Naive thymus-derived CD4-positive, alpha-beta T cell (primary cell): ENCODE data around the gene PEX14. TPM values are rescaled to one million over a fixed set of nuclear protein-coding genes. Genes with fewer than 3 reads are reported as not detected.

Experiments
- ATAC-seq: fragments of 150-1000 bp; cut with Tn5 transposase; 2 replicates; pipeline ENCODE4 v1.10.0; 2021; ENCODE audit warnings: mild to moderate bottlenecking, moderate library complexity
- CTCF ChIA-PET: fragments of 350-600 bp; sonication (Branson Sonifier 250); formaldehyde crosslinking; loops from one replicate; lab custom pipeline; 2021; ENCODE audit warnings: antibody characterized with exemption; lab: Charles Lee
- POLR2A ChIA-PET: fragments of 350-600 bp; sonication (Branson Sonifier 250); formaldehyde crosslinking; loops from one replicate; lab custom pipeline; 2021; ENCODE audit warnings: antibody characterized with exemption, inconsistent platforms; lab: Charles Lee
- DNase-seq, 9 donors: peaks; one replicate each; pipeline versions ENCODE4 v3.0.0 to v3.0.0-alpha.2; 2020 to 2022; ENCODE audit warnings: mixed read lengths in 1 of 9
- H3K27ac ChIP-seq: one replicate; pipeline ENCODE4 v1.7.0; 2013; ENCODE audit warnings: mild to moderate bottlenecking, low read depth, low read length, moderate library complexity
- H3K27me3 ChIP-seq, 2 donors: one replicate each; pipeline ENCODE4 v1.7.0; 2013; ENCODE audit warnings: low read length in 2 of 2, mild to moderate bottlenecking in 2 of 2, moderate library complexity in 2 of 2; ENCODE audit not compliant: control insufficient read depth in 2 of 2, insufficient read depth in 2 of 2
- H3K36me3 ChIP-seq, 3 experiments: 1 replicate in 2 of 3; 2 replicates in 1 of 3; pipeline ENCODE4 v1.7.0; 2013; ENCODE audit warnings: low read length in 3 of 3, mild to moderate bottlenecking in 3 of 3, moderate library complexity in 1 of 3; ENCODE audit not compliant: insufficient read depth in 3 of 3, control insufficient read depth in 2 of 3
- H3K4me1 ChIP-seq, 2 donors: one replicate each; pipeline ENCODE4 v1.7.0; 2013; ENCODE audit warnings: low read length in 2 of 2, mild to moderate bottlenecking in 2 of 2, moderate library complexity in 1 of 2; ENCODE audit not compliant: control insufficient read depth in 2 of 2, insufficient read depth in 2 of 2
- H3K4me3 ChIP-seq: 2 replicates; pipeline ENCODE4 v1.7.0; 2013; ENCODE audit warnings: mild to moderate bottlenecking, low read length
- H3K9me3 ChIP-seq, 3 experiments: 1 replicate in 2 of 3; 2 replicates in 1 of 3; pipeline ENCODE4 v1.7.0; 2013; ENCODE audit warnings: low read length in 3 of 3; ENCODE audit not compliant: control insufficient read depth in 2 of 3
- H3K27ac Mint-ChIP-seq, 9 donors: one replicate each; pipeline ENCODE4 v1.8.0; 2020 to 2022; ENCODE audit warnings: mixed read lengths in 9 of 9, mild to moderate bottlenecking in 8 of 9, moderate library complexity in 5 of 9, inconsistent platforms in 2 of 9
- H3K27me3 Mint-ChIP-seq, 5 donors: one replicate each; pipeline ENCODE4 v1.8.0; 2021 to 2022; ENCODE audit warnings: mixed read lengths in 5 of 5, mild to moderate bottlenecking in 1 of 5
- H3K36me3 Mint-ChIP-seq, 5 donors: one replicate each; pipeline ENCODE4 v1.8.0; 2020 to 2022; ENCODE audit warnings: mixed read lengths in 5 of 5, mild to moderate bottlenecking in 3 of 5, inconsistent platforms in 1 of 5
- H3K4me1 Mint-ChIP-seq, 7 donors: one replicate each; pipeline ENCODE4 v1.8.0; 2020 to 2022; ENCODE audit warnings: mixed read lengths in 7 of 7, mild to moderate bottlenecking in 3 of 7, inconsistent platforms in 1 of 7
- H3K4me3 Mint-ChIP-seq, 10 donors: one replicate each; pipeline ENCODE4 v1.8.0; 2020 to 2022; ENCODE audit warnings: mild to moderate bottlenecking in 10 of 10, mixed read lengths in 10 of 10, moderate library complexity in 6 of 10, inconsistent platforms in 2 of 10
- H3K9me3 Mint-ChIP-seq, 11 donors: one replicate each; pipeline ENCODE4 v1.8.0; 2020 to 2022; ENCODE audit warnings: mixed read lengths in 11 of 11, mild to moderate bottlenecking in 4 of 11, inconsistent platforms in 1 of 11, moderate library complexity in 1 of 11
- intact Hi-C, 2 donors: fragments of 100-400 bp; cut with micrococcal nuclease; formaldehyde crosslinking; loops; one replicate each; pipeline ENCODE4 v1.15.1; 2023
- polyA plus RNA-seq, 2 donors: library from polyadenylated mRNA; unstranded; fragments of 300-500 nt; fragmentation: Illumina TruSeq; gene quantifications; one replicate each; pipeline ENCODE4 v1.2.3, GENCODE V29; 2021
- total RNA-seq, 6 experiments: library from RNA in 5 of 6; stranded (reverse) in 5 of 6; gene quantifications; 1 replicate in 5 of 6; 2 replicates in 1 of 6; pipeline ENCODE4 v1.2.3 and lab custom pipeline; 2021 to 2026

The PEX14 gene
- total and polyA plus RNA-seq, 7 experiments from 2014 or later = 3.6 to 27.8 (median 21.3) TPM

- Mint-ChIP-seq H3K36me3 (peaks cover 0 to 9% (median 0%) of the 10 kb centered on the region in 5 donors), H3K27ac (no peak overlapping the region), H3K4me3 (no peak overlapping the region), H3K4me1 (no peaks in the 10 kb centered on the region), H3K27me3 (no peaks in the 10 kb centered on the region), H3K9me3 (no peaks in the 10 kb centered on the region)
- Histone ChIP-seq H3K4me3 (no peak overlapping the region), H3K27ac (no peak overlapping the region), H3K4me1 (no peaks in the 10 kb centered on the region), H3K36me3 (peaks cover 0 to 15% (median 0%) of the 10 kb centered on the region in 3 experiments), H3K27me3 (no peaks in the 10 kb centered on the region), H3K9me3 (no peaks in the 10 kb centered on the region)
- intact Hi-C loops = no loop called here
- ChIA-PET CTCF (interaction anchor here (0.6 kb wide), 1 partner anchor 234 kb away, joined by 4 read pairs; no protein-coding TSS in a partner anchor), POLR2A (interaction anchor here (0.6 kb wide), 1 partner anchor 866 kb away, joined by 3 read pairs; no protein-coding TSS in a partner anchor)
- ATAC-seq (no peak), DNase-seq (no peak)
Observed at GRCh38 chr1:10650556-10651388, 176.0 kb downstream of the PEX14 start.

DNA sequence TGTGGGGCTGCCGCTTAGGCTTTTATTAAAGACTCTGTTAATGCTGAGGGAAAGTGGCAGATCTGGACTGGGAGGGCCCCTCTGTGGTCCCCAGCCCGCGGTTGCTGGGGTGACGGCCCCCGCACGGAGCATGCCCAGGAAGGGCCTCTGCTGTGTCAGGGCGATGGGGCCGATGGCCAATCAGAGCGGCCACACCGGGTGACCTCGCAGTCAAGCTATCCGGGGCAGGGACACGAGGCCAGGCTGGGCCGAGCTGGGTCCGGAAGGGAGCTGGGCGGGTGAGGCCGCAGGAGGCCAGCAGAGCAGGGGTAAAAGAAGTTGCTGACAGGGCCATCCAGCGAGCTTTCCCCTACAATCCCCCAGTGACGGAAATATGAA, 176.6 kb downstream of the PEX14 start:
- no peak overlapping the region for H3K27ac ChIP-seq
- peaks cover 0 to 15% (median 0%) of the 10 kb centered on the region in 3 experiments for H3K36me3 ChIP-seq
- H3K4me1 ChIP-seq = no peaks in the 10 kb centered on the region
- CTCF ChIA-PET = no interaction called here
- Mint-ChIP-seq H3K4me3 (no peak overlapping the region), H3K9me3 (no peaks in the 10 kb centered on the region), H3K27me3 (no peaks in the 10 kb centered on the region), H3K27ac (no peak overlapping the region), H3K36me3 (peaks cover 0 to 9% (median 0%) of the 10 kb centered on the region in 5 donors), H3K4me1 (no peaks in the 10 kb centered on the region)
- POLR2A ChIA-PET = no interaction called here
- ATAC-seq (no peak), DNase-seq (no peak)
- no peaks in the 10 kb centered on the region for H3K9me3 ChIP-seq
- intact Hi-C loops = no loop called here
- H3K4me3 ChIP-seq = no peak overlapping the region
- no peaks in the 10 kb centered on the region for H3K27me3 ChIP-seq

DNA sequence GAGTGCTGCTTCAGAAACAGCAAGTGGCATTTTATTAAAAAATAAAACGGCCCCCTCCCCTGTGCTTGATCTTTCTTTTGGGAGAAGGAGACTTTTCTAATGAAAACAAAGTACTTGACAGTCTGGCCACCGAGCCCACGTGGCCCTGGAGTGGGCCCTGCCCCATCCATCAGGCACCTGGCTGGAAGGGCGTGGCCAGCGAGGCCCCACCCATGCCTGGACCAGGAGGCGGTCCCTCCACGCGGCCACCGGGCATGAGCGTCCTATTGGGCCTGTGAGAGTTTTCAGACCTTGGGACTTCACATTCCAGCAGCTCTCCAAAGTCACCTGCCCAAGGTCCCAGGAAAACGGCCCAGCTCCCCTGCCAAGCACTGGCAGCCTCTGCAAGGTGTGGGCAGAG, 177.0 kb downstream of the PEX14 start:
- Histone ChIP-seq H3K27ac (no peak overlapping the region), H3K4me3 (no peak overlapping the region), H3K4me1 (no peaks in the 10 kb centered on the region), H3K9me3 (no peaks in the 10 kb centered on the region), H3K27me3 (no peaks in the 10 kb centered on the region), H3K36me3 (peaks cover 0 to 15% (median 0%) of the 10 kb centered on the region in 3 experiments)
- peaks cover 0 to 9% (median 0%) of the 10 kb centered on the region in 5 donors for H3K36me3 Mint-ChIP-seq
- intact Hi-C loops = no loop called here
- ChIA-PET POLR2A (no interaction called here), CTCF (no interaction called here)
- no peaks in the 10 kb centered on the region for H3K27me3 Mint-ChIP-seq
- H3K4me3 Mint-ChIP-seq = no peak overlapping the region
- DNase-seq (no peak), ATAC-seq (no peak)
- H3K27ac Mint-ChIP-seq = no peak overlapping the region
- H3K9me3 Mint-ChIP-seq = no peaks in the 10 kb centered on the region
- no peaks in the 10 kb centered on the region for H3K4me1 Mint-ChIP-seq

DNA sequence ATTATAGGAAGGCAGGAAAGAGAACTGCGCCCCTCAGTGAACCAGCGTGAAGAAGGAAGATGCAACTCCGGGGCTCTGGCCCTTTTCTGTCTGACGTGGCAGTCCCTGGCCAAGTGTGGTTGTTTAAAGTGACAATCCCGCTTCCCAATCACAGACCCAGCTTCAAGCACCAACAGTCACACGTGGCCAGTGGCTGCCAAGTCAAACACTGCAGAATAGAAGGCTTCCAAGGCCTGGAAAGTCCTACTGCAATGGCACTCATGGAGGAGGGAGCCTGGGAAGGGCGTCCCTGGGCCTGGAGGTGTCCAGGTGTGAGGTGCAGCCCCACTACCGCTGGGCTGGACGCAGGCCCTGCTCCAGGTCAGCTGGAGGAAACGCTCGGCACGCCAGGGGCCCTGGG, 177.9 kb downstream of the PEX14 start:
- H3K27me3 ChIP-seq = no peaks in the 10 kb centered on the region
- H3K9me3 ChIP-seq = no peaks in the 10 kb centered on the region
- Mint-ChIP-seq H3K4me1 (no peaks in the 10 kb centered on the region), H3K4me3 (no peak overlapping the region), H3K9me3 (no peaks in the 10 kb centered on the region), H3K36me3 (peaks cover 0 to 9% (median 0%) of the 10 kb centered on the region in 5 donors), H3K27ac (no peak overlapping the region), H3K27me3 (no peaks in the 10 kb centered on the region)
- intact Hi-C loops = no loop called here
- no peaks in the 10 kb centered on the region for H3K4me1 ChIP-seq
- ChIA-PET POLR2A (no interaction called here), CTCF (no interaction called here)
- H3K36me3 ChIP-seq = peaks cover 0 to 15% (median 0%) of the 10 kb centered on the region in 3 experiments
- H3K4me3 ChIP-seq = no peak overlapping the region
- no peak for DNase-seq
- H3K27ac ChIP-seq = no peak overlapping the region
- ATAC-seq = no peak

- intact Hi-C loops = no loop called here
- CTCF ChIA-PET = no interaction called here
- H3K27me3 Mint-ChIP-seq = no peaks in the 10 kb centered on the region
- no peaks in the 10 kb centered on the region for H3K4me1 Mint-ChIP-seq
- no peaks in the 10 kb centered on the region for H3K4me1 ChIP-seq
- H3K4me3 Mint-ChIP-seq = no peak overlapping the region
- peaks cover 0 to 9% (median 0%) of the 10 kb centered on the region in 5 donors for H3K36me3 Mint-ChIP-seq
- ATAC-seq (no peak), DNase-seq (no peak)
- no peak overlapping the region for H3K27ac Mint-ChIP-seq
- no peak overlapping the region for H3K4me3 ChIP-seq
- POLR2A ChIA-PET = no interaction called here
- no peaks in the 10 kb centered on the region for H3K9me3 Mint-ChIP-seq
- H3K9me3 ChIP-seq = no peaks in the 10 kb centered on the region
- no peaks in the 10 kb centered on the region for H3K27me3 ChIP-seq
- peaks cover 0 to 15% (median 0%) of the 10 kb centered on the region in 3 experiments for H3K36me3 ChIP-seq
- no peak overlapping the region for H3K27ac ChIP-seq
Observed at GRCh38 chr1:10653370-10654125, 178.8 kb downstream of the PEX14 start.

DNA sequence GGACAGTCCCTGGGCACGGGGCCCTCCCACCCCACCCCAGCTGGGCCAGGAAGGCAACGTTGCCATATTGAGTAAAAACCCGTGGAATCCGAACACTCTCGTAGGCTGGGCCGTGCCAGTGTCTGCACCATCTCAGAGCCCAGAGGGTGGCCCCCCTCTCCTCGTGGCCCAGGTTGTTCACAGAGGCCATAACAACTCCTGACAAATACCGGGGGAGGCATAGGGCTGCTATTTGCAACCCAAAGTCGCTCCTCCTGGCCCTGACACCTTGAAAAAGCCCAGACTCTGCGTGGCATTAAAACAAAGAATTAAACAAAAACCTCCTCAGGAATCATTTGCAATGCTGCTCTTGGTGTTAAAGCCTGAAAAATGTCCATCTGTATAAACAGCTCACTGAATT, 180.3 kb downstream of the PEX14 start:
- POLR2A ChIA-PET = no interaction called here
- CTCF ChIA-PET = no interaction called here
- intact Hi-C loops = no loop called here
- no peaks in the 10 kb centered on the region for H3K27me3 ChIP-seq
- no peak overlapping the region for H3K27ac ChIP-seq
- no peaks in the 10 kb centered on the region for H3K9me3 ChIP-seq
- ATAC-seq (no peak), DNase-seq (no peak)
- no peaks in the 10 kb centered on the region for H3K4me1 ChIP-seq
- Mint-ChIP-seq H3K36me3 (peaks cover 0 to 13% (median 0%) of the 10 kb centered on the region in 5 donors), H3K27ac (no peak overlapping the region), H3K4me1 (no peaks in the 10 kb centered on the region), H3K27me3 (no peaks in the 10 kb centered on the region), H3K9me3 (no peaks in the 10 kb centered on the region), H3K4me3 (no peak overlapping the region)
- H3K36me3 ChIP-seq = peaks cover 0 to 24% (median 0%) of the 10 kb centered on the region in 3 experiments
- no peak overlapping the region for H3K4me3 ChIP-seq
